K562 (cell line): ENCODE measurements around the gene ZC3H18. TPM values are rescaled to one million over a fixed set of nuclear protein-coding genes. Genes with fewer than 3 reads are reported as not detected.
A peak's percentile ranks its signal among the peaks of the same experiment; 100 is the strongest.

ENCODE experiments used
- ATAC-seq: fragments of 200-7000 bp; cut with Tn5 transposase; 3 replicates; pipeline ENCODE4 v1.9.1; 2020; ENCODE audit warnings: moderate library complexity
- BruUV-seq: library from RNA; stranded (reverse); fragments of 400-500 nt; replicated peaks from 2 replicates; lab custom pipeline; 2021; lab: Mats Ljungman, UMichigan
- CTCF ChIA-PET: fragments of 300-600 bp; formaldehyde crosslinking; extraction: SDS; loops from one replicate; lab custom pipeline; 2021; ENCODE audit warnings: low intra/inter-chr PET ratio; lab: Yijun Ruan, JAX
- POLR2A ChIA-PET: fragments of 300-600, 350-650 bp; sonication (Branson Sonifier 250); formaldehyde crosslinking; extraction: SDS; loops from one replicate; lab custom pipeline; 2021; ENCODE audit warnings: antibody characterized with exemption, inconsistent platforms; lab: Yijun Ruan, JAX
- DNase-seq, 4 experiments: peaks; one replicate each; pipeline versions ENCODE4 v3.0.0 to v3.0.0-alpha.2; 2011 to 2018; ENCODE audit warnings: low spot score in 3 of 4, mixed read lengths in 3 of 4; ENCODE audit errors: extremely low read depth in 1 of 4
- FAIRE-seq: peaks from 2 replicates; lab custom pipeline; 2011; peaks lifted over from hg19 to GRCh38; lab: Jason Lieb, UNC
- H2AFZ ChIP-seq: 2 replicates; pipeline ENCODE4 v1.6.0; 2011; ENCODE audit warnings: low read depth, low read length, control low read depth, inconsistent platforms
- H3K27ac ChIP-seq: fragments of 200-600 bp; 3 replicates; pipeline ENCODE4 v1.8.0; 2011; ENCODE audit warnings: low read depth, mild to moderate bottlenecking, control low read depth, inconsistent platforms, low read length, moderate library complexity, mixed read lengths; ENCODE audit errors: extremely low read depth
- H3K27me3 ChIP-seq, 2 experiments: fragments of 300-600 bp in 1 of 2; 2 replicates in 1 of 2; 3 replicates in 1 of 2; pipeline versions ENCODE4 v1.6.0 to v1.8.0; 2011; ENCODE audit warnings: inconsistent platforms in 2 of 2, low read length in 2 of 2, mild to moderate bottlenecking in 1 of 2, mixed read lengths in 1 of 2, moderate library complexity in 1 of 2; ENCODE audit not compliant: control insufficient read depth in 2 of 2, insufficient read depth in 2 of 2
- H3K36me3 ChIP-seq: fragments of 300-600 bp; 3 replicates; pipeline ENCODE4 v1.8.0; 2011; ENCODE audit warnings: mild to moderate bottlenecking, low read length, inconsistent platforms; ENCODE audit not compliant: control insufficient read depth, insufficient read depth
- H3K4me1 ChIP-seq, 2 experiments: fragments of 200-600 bp in 1 of 2; replicated peaks in 1 of 2; 2 replicates in 1 of 2; 3 replicates in 1 of 2; pipeline versions ENCODE4 v1.5.1 to v1.8.0; 2011; ENCODE audit warnings: inconsistent platforms in 2 of 2, low read length in 2 of 2, mild to moderate bottlenecking in 1 of 2, mixed read lengths in 1 of 2, moderate library complexity in 1 of 2; ENCODE audit not compliant: control insufficient read depth in 2 of 2, insufficient read depth in 2 of 2
- H3K4me2 ChIP-seq: 2 replicates; pipeline ENCODE4 v1.6.1; 2011; ENCODE audit warnings: low read length, control low read depth, inconsistent platforms, mixed read lengths; ENCODE audit not compliant: insufficient read depth
- H3K4me3 ChIP-seq: fragments of 200-600 bp; sonication (generic), shearing (Covaris generic); 2 replicates; pipeline ENCODE4 v1.5.1; 2016; ENCODE audit warnings: control low read depth, inconsistent platforms
- H3K79me2 ChIP-seq: fragments of 200-600 bp; 3 replicates; pipeline ENCODE4 v1.8.0; 2011; ENCODE audit warnings: low read length, inconsistent platforms; ENCODE audit not compliant: control insufficient read depth, insufficient read depth
- H3K9ac ChIP-seq, 2 experiments: 2 replicates each; pipeline versions ENCODE4 v1.6.0 to v1.6.1; 2011; ENCODE audit warnings: low read depth in 2 of 2, low read length in 2 of 2, control low read depth in 1 of 2, inconsistent platforms in 1 of 2, mild to moderate bottlenecking in 1 of 2, mixed read lengths in 1 of 2; ENCODE audit not compliant: insufficient read depth in 1 of 2
- H3K9me1 ChIP-seq: one replicate; pipeline ENCODE4 v1.6.0; 2011; ENCODE audit warnings: inconsistent platforms, mild to moderate bottlenecking, low read length, moderate library complexity; ENCODE audit not compliant: control insufficient read depth, insufficient read depth
- H3K9me3 ChIP-seq: replicated peaks from 2 replicates; pipeline ENCODE4 v1.5.1; 2011; ENCODE audit warnings: low read depth, low read length, inconsistent platforms; ENCODE audit not compliant: control insufficient read depth, insufficient read depth
- H4K20me1 ChIP-seq: replicated peaks from 2 replicates; pipeline ENCODE4 v1.6.1; 2011; ENCODE audit warnings: low read length, inconsistent platforms, mixed read lengths; ENCODE audit not compliant: control insufficient read depth, insufficient read depth
- BRCA1 ChIP-seq, 2 experiments: fragments of 450-650 bp in 1 of 2; sonication (generic) in 1 of 2; formaldehyde crosslinking in 1 of 2; IDR thresholded peaks; 2 replicates each; pipeline versions ENCODE4 v1.5.0 to v1.6.1; 2017 to 2020; ENCODE audit warnings: mild to moderate bottlenecking in 1 of 2, missing genetic modification reagents in 1 of 2
- CSDE1 ChIP-seq, 2 experiments: fragments of 450-650 bp; IDR thresholded peaks; 2 replicates each; pipeline ENCODE4 v1.6.1; 2016; ENCODE audit warnings: mild to moderate bottlenecking in 1 of 2
- DPF2 ChIP-seq: fragments of 450-650 bp; IDR thresholded peaks from 2 replicates; pipeline ENCODE4 v1.6.1; 2016
- FOXP4 ChIP-seq: sonication (generic); formaldehyde crosslinking; IDR thresholded peaks from 2 replicates; pipeline ENCODE4 v1.8.0; 2022; ENCODE audit warnings: mild to moderate bottlenecking, missing genetic modification reagents, borderline replicate concordance
- HES1 ChIP-seq: fragments of 450-650 bp; IDR thresholded peaks from 2 replicates; pipeline ENCODE4 v1.6.1; 2016; ENCODE audit warnings: low read depth, mild to moderate bottlenecking, moderate library complexity
- JUND ChIP-seq, 2 experiments: IDR thresholded peaks; 2 replicates in 1 of 2; 3 replicates in 1 of 2; pipeline ENCODE4 v1.6.1; 2011; ENCODE audit warnings: borderline replicate concordance in 2 of 2, low read depth in 2 of 2, low read length in 2 of 2, improper control_type of control experiment in 1 of 2, missing biosample characterization in 1 of 2, missing genetic modification characterization in 1 of 2, missing genetic modification reagents in 1 of 2
- KAT2B ChIP-seq: IDR thresholded peaks from one replicate; pipeline ENCODE4 v1.6.1; 2012; ENCODE audit warnings: low read depth, mild to moderate bottlenecking, control low read depth, inconsistent platforms, low read length, moderate library complexity
- MXD1 ChIP-seq: fragments of 250-450 bp; sonication (Bioruptor Pico); IDR thresholded peaks from 2 replicates; pipeline ENCODE4 v1.8.0; 2021; ENCODE audit warnings: borderline replicate concordance, mild to moderate bottlenecking, moderate library complexity; ENCODE audit not compliant: poor library complexity, severe bottlenecking
- NBN ChIP-seq: fragments of 450-650 bp; IDR thresholded peaks from 2 replicates; pipeline ENCODE4 v1.6.1; 2016; ENCODE audit warnings: low read depth, mild to moderate bottlenecking
- NUFIP1 ChIP-seq: fragments of 450-650 bp; IDR thresholded peaks from 2 replicates; pipeline ENCODE4 v1.6.1; 2018; ENCODE audit not compliant: partially characterized antibody
- POLR3G ChIP-seq: IDR thresholded peaks from 2 replicates; pipeline ENCODE4 v1.6.1; 2011; ENCODE audit not compliant: insufficient read length, insufficient replicate concordance; ENCODE audit errors: extremely low read depth
- RHOXF2B ChIP-seq: fragments of 250-450 bp; sonication (Bioruptor Pico); conservative IDR thresholded peaks from 2 replicates; pipeline ENCODE4 v1.5.1; 2021
- SMARCA5 ChIP-seq: fragments of 450-650 bp; IDR thresholded peaks from 2 replicates; pipeline ENCODE4 v1.6.1; 2016
- SNIP1 ChIP-seq: fragments of 450-650 bp; IDR thresholded peaks from 2 replicates; pipeline ENCODE4 v1.7.1; 2017; ENCODE audit warnings: low read depth, mild to moderate bottlenecking
- SP1 ChIP-seq: sonication (generic); formaldehyde crosslinking; IDR thresholded peaks from 2 replicates; pipeline ENCODE4 v1.8.1; 2022; ENCODE audit warnings: mild to moderate bottlenecking, missing genetic modification reagents
- TOE1 ChIP-seq, 2 experiments: fragments of 450-650 bp in 1 of 2; sonication (generic) in 1 of 2; formaldehyde crosslinking in 1 of 2; IDR thresholded peaks; 2 replicates each; pipeline versions ENCODE4 v1.7.1 to v1.8.0; 2016 to 2022; ENCODE audit warnings: borderline replicate concordance in 2 of 2, mild to moderate bottlenecking in 2 of 2, antibody characterized with exemption in 1 of 2, inconsistent platforms in 1 of 2, low read depth in 1 of 2, missing genetic modification reagents in 1 of 2, moderate library complexity in 1 of 2
- XRCC5 ChIP-seq: fragments of 200-400 bp; formaldehyde crosslinking; IDR thresholded peaks from 2 replicates; pipeline ENCODE4 v1.6.1; 2017; ENCODE audit warnings: low read depth, mild to moderate bottlenecking, low read length
- YBX1 ChIP-seq: fragments of 450-650 bp; IDR thresholded peaks from 2 replicates; pipeline ENCODE4 v1.7.1; 2016; ENCODE audit warnings: mild to moderate bottlenecking
- ZNF282 ChIP-seq: sonication (generic); formaldehyde crosslinking; IDR thresholded peaks from 2 replicates; pipeline ENCODE4 v1.8.1; 2023; ENCODE audit warnings: missing genetic modification reagents
- ZSCAN32 ChIP-seq: fragments of 450-650 bp; formaldehyde crosslinking; IDR thresholded peaks from 2 replicates; pipeline ENCODE4 v1.4.0; 2020; ENCODE audit warnings: mild to moderate bottlenecking, moderate library complexity
- WGBS: fragments of 100-300 bp; shearing (Covaris generic); methylation state at CpG from one replicate; pipeline ENCODE4 v1.1.6; 2016; ENCODE audit warnings: low coverage, mixed read lengths; ENCODE audit not compliant: insufficient coverage; ENCODE audit errors: missing lambda C conversion rate; 5-methylcytosine and 5-hydroxymethylcytosine counted together
- in situ Hi-C: fragments of 300-500 bp; cut with MboI; formaldehyde crosslinking; loops from 4 replicates; pipeline ENCODE4 v1.15.0; 2018; ENCODE audit warnings: inconsistent platforms, mixed read lengths
- intact Hi-C: fragments of 100-400 bp; cut with micrococcal nuclease; formaldehyde crosslinking; loops from 2 replicates; pipeline ENCODE4 v1.14.2; 2022
- polyA plus RNA-seq, 8 experiments: library from polyadenylated mRNA; depleted of rRNA in 4 of 8; stranded (reverse) in 5 of 8; unstranded in 3 of 8; fragments of >200 nt; fragmentation: Nextera tagmentation in 2 of 8; fragmentation: Illumina TruSeq in 1 of 8; extraction: Ambion mirVana in 2 of 8; extraction: Trizol in 1 of 8; gene quantifications; 2 replicates each; pipeline versions ENCODE4 v1.2.1 to v1.2.3, GENCODE V29; 2011 to 2014; ENCODE audit warnings: inconsistent platforms in 1 of 8, missing spikeins in 1 of 8
- total RNA-seq, 7 experiments: library from RNA; depleted of rRNA in 6 of 7; stranded (reverse); fragments of >200 nt in 6 of 7; fragmentation: Illumina TruSeq in 2 of 7; extraction: Trizol in 2 of 7; gene quantifications; 2 replicates each; pipeline versions ENCODE4 v1.2.1 to v1.2.3, GENCODE V29; 2011 to 2021; ENCODE audit warnings: low replicate concordance in 1 of 7

Gene ZC3H18
- total and polyA plus RNA-seq, 9 of the 15 experiments (the other 6 are each of a cell fraction or from before 2014, with no cell fraction given): 1.7 to 88.7 (median 26.9) TPM

GRCh38 chr16:88628512-88628974 is 58.3 kb downstream of the ZC3H18 start:
- peak; percentile 97 for ATAC-seq
- H4K20me1 ChIP-seq: 0 out of 2 replicates have a peak, but pooled peaks cover 6% of the 10 kb centered on the region
- H3K27me3 ChIP-seq: no peaks in the 10 kb centered on the region
- peak; percentile 97 for FAIRE-seq
- peak overlapping the region; percentile 38 to 65; a peak in 3 of 4 replicates for H3K9ac ChIP-seq
- H3K4me3 ChIP-seq: no peak overlapping the region
- peak overlapping the region; percentile 73 for H3K27ac ChIP-seq
- H3K79me2 ChIP-seq: no peaks in the 10 kb centered on the region
- peak overlapping the region; percentile 61 for H2AFZ ChIP-seq
- ChIA-PET POLR2A (interaction anchor here (0.8 to 2.3 kb wide), 3 partner anchors 8 to 11 kb away, joined by 4 to 12 read pairs (median 7); partner anchors contain the start of gene IL17C), CTCF (no interaction called here)
- intact Hi-C loops (loop anchor here (5.0 kb wide), 1 partner anchor 59 kb away; the partner anchor contains the start of gene SNAI3), in situ Hi-C loops (no loop called here)
- 38% methylated on average over 12 of the region's 12 CpGs for WGBS
- BruUV-seq: no TSS peak
- H3K4me2 ChIP-seq: peak overlapping the region; percentile 24; the same call in 1 of the 2 replicates
- H3K36me3 ChIP-seq: peaks cover 94% of the 10 kb centered on the region
- no peaks in the 10 kb centered on the region for H3K9me1 ChIP-seq
- no peaks in the 10 kb centered on the region for H3K9me3 ChIP-seq
- peaks cover 10 to 56% of the 10 kb centered on the region in 2 experiments; a peak in 4 of 5 replicates for H3K4me1 ChIP-seq
- DNase-seq: peak; percentile 77 to 90 (median 87)
- TF ChIP-seq CSDE1 (IDR thresholded peaks at IDR 0.05) (no peak), SP1 (0 out of 2 replicates have a peak, but pooled peaks have one; percentile 45), NUFIP1 (peak; percentile 29), SNIP1 (peak; percentile 62; the same call in 1 of the 2 replicates), YBX1 (no peak), POLR3G (no peak), ZNF282 (CRISPR knock-in tag) (no peak), NBN (no peak), XRCC5 (peak; percentile 85), SMARCA5 (no peak), JUND (IDR thresholded peaks at IDR 0.05; ENCODE audit: borderline replicate concordance, low read depth, low read length) (peak; percentile 70), JUND (tag; IDR thresholded peaks at IDR 0.05; ENCODE audit: borderline replicate concordance, low read depth, low read length) (no peak; the same call in 2 of the 3 replicates), HES1 (no peak), KAT2B (peak; percentile 40), FOXP4 (0 out of 2 replicates have a peak, but pooled peaks have one; percentile 26), TOE1 (IDR thresholded peaks at IDR 0.05; ENCODE audit: borderline replicate concordance) (peak; percentile 22; the same call in 1 of the 2 replicates), TOE1 (CRISPR knock-in tag; IDR thresholded peaks at IDR 0.05; ENCODE audit: borderline replicate concordance, low read depth) (no peak), DPF2 (peak; percentile 62), ZSCAN32 (CRISPR knock-in tag) (no peak), BRCA1 (IDR thresholded peaks at IDR 0.05) (no peak), BRCA1 (CRISPR knock-in tag; IDR thresholded peaks at IDR 0.05) (0 out of 2 replicates have a peak, but pooled peaks have one; percentile 73), MXD1 (CRISPR knock-in tag) (no peak), RHOXF2B (CRISPR knock-in tag) (no peak)
